HL-60 (cell line): ENCODE results near the gene GTPBP4.

Experiments used
- GABPA ChIP-seq: IDR thresholded peaks from 2 replicates; pipeline ENCODE4 v1.6.1; 2012; ENCODE audit warnings: low read depth
- POLR2AphosphoS5 ChIP-seq: IDR thresholded peaks from 2 replicates; pipeline ENCODE4 v1.6.1; 2012; ENCODE audit warnings: low read depth
- TF ChIP-seq, protein P1 (sequence below): IDR thresholded peaks from one replicate; pipeline ENCODE4 v1.5.1; 2011; ENCODE audit warnings: low read length, control low read depth, inconsistent platforms; ENCODE audit not compliant: insufficient read depth
- TF ChIP-seq, protein P2 (sequence below): IDR thresholded peaks from 2 replicates; pipeline ENCODE4 v1.6.1; 2012; ENCODE audit warnings: low read depth; ENCODE audit not compliant: insufficient replicate concordance

DNA sequence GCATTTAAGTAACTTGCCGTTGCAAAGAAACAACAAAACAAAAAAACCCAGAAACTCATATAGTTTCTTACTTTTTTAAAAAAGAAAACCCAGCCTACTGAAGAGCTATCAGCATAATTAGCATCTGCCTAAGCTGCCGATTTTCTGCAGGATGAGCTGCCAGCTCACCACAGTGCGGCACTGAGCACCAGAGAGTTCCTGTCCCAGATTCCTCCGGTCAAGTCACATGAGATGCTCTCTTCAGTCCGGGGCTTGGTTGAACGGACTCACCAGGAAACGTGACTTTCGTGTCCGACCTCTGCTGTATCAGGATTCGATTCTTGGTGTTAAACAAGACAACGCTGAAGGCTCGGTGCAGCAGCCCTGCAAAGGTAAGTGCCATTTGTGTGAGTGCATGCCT, 34.2 kb downstream of the GTPBP4 start:
- TF ChIP-seq, protein P1, sequence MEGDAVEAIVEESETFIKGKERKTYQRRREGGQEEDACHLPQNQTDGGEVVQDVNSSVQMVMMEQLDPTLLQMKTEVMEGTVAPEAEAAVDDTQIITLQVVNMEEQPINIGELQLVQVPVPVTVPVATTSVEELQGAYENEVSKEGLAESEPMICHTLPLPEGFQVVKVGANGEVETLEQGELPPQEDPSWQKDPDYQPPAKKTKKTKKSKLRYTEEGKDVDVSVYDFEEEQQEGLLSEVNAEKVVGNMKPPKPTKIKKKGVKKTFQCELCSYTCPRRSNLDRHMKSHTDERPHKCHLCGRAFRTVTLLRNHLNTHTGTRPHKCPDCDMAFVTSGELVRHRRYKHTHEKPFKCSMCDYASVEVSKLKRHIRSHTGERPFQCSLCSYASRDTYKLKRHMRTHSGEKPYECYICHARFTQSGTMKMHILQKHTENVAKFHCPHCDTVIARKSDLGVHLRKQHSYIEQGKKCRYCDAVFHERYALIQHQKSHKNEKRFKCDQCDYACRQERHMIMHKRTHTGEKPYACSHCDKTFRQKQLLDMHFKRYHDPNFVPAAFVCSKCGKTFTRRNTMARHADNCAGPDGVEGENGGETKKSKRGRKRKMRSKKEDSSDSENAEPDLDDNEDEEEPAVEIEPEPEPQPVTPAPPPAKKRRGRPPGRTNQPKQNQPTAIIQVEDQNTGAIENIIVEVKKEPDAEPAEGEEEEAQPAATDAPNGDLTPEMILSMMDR, result no peak
- TF ChIP-seq POLR2AphosphoS5, result no peak
- no peak for TF ChIP-seq GABPA
- TF ChIP-seq, protein P2, sequence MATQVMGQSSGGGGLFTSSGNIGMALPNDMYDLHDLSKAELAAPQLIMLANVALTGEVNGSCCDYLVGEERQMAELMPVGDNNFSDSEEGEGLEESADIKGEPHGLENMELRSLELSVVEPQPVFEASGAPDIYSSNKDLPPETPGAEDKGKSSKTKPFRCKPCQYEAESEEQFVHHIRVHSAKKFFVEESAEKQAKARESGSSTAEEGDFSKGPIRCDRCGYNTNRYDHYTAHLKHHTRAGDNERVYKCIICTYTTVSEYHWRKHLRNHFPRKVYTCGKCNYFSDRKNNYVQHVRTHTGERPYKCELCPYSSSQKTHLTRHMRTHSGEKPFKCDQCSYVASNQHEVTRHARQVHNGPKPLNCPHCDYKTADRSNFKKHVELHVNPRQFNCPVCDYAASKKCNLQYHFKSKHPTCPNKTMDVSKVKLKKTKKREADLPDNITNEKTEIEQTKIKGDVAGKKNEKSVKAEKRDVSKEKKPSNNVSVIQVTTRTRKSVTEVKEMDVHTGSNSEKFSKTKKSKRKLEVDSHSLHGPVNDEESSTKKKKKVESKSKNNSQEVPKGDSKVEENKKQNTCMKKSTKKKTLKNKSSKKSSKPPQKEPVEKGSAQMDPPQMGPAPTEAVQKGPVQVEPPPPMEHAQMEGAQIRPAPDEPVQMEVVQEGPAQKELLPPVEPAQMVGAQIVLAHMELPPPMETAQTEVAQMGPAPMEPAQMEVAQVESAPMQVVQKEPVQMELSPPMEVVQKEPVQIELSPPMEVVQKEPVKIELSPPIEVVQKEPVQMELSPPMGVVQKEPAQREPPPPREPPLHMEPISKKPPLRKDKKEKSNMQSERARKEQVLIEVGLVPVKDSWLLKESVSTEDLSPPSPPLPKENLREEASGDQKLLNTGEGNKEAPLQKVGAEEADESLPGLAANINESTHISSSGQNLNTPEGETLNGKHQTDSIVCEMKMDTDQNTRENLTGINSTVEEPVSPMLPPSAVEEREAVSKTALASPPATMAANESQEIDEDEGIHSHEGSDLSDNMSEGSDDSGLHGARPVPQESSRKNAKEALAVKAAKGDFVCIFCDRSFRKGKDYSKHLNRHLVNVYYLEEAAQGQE, result no peak
